ENCODE results near the gene SRXN1. TPM values are rescaled to one million over a fixed set of nuclear protein-coding genes. Genes with fewer than 3 reads are reported as not detected.

Gene SRXN1
- polyA plus RNA-seq, 2 of the 4 experiments (the other 2 are of a cell fraction) = 183 to 262 TPM

DNA sequence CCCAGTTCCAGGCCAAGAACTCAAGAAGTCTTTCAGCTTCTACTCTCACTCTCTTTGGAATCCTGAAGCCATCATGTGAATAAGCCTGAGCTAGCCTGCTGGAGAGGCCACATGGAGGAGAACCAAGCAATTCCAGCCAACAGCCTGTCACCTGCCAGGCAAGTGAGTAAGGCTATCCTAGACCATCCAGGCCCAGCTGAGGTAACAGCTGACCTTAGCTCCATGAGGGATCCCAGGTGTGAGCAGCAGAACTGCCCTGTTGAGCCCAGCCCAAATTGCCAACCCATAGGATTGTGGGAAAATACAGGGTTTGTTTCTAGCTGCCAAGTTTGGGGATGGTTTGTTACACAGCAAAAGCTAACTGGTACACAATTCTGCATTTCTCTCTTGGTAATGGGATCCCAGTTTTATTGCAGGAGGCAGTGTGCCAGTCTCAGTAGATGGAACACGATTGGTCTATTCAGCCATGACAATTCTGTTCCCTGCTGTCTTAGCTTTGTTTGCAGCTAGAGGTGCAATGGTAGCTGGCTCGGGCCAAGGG lies 5.5 kb downstream of the SRXN1 start:
- no peak for DNase-seq (ENCODE audit: low read depth in 1 of 2, low spot score in 1 of 2)
- TF ChIP-seq POLR2AphosphoS2 (conservative IDR thresholded peaks at IDR 0.05; ENCODE audit: low read length) (peak; percentile 18; the same call in 1 of the 2 replicates), KDM1A (IDR thresholded peaks at IDR 0.05; ENCODE audit: low read depth) (peak; percentile 64; the same call in 1 of the 2 replicates)
- TF ChIP-seq, protein P1, sequence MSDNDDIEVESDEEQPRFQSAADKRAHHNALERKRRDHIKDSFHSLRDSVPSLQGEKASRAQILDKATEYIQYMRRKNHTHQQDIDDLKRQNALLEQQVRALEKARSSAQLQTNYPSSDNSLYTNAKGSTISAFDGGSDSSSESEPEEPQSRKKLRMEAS (IDR thresholded peaks at IDR 0.05) = no peak
- H3K4me1 ChIP-seq = peaks cover 39% of the 10 kb centered on the region
- 89% methylated on average over 2 of the region's 2 CpGs for WGBS (ENCODE audit: missing lambda C conversion rate)
- H3K27ac ChIP-seq = no peak overlapping the region
- H3K4me3 ChIP-seq = no peak overlapping the region
- ChIA-PET CTCF (interaction anchor here (0.9 to 6.4 kb wide), 10 partner anchors 9 to 309 kb away, joined by 3 to 87 read pairs (median 8); no protein-coding TSS in a partner anchor), POLR2A (no interaction called here)
- FAIRE-seq = no peak
- H3K9me3 ChIP-seq = peaks cover 8% of the 10 kb centered on the region; the same call in 1 of the 3 replicates
- peak overlapping the region; percentile 8; the same call in 2 of the 3 replicates for H3K4me2 ChIP-seq
- ATAC-seq = no peak

DNA sequence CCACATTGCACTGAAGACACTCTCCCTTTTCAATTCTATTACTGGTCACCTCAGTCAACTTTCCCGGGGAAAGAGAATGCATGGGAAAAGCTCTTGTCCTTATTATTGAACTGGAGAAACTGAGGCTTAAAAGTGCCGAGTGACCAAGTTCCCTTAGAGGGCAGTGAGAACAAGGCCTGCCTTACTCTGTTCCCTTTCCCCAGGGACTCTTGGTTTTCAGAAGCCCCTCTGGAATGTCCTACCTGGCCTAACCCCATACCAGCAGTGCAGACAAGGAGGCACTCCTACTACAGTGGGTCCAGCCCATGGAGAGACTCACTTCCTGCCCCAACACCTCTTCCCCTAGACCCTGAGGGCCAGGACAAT lies 6.1 kb downstream of the SRXN1 start:
- POLR2A ChIA-PET = no interaction called here
- TF ChIP-seq POLR2AphosphoS2 (conservative IDR thresholded peaks at IDR 0.05; ENCODE audit: low read length) = peak; percentile 77; the same call in 1 of the 2 replicates
- peak; percentile 66; the same call in 1 of the 2 replicates for TF ChIP-seq TP53 (CRISPR knock-in tag; IDR thresholded peaks at IDR 0.05)
- no peak for TF ChIP-seq MAZ (IDR thresholded peaks at IDR 0.05; ENCODE audit: borderline replicate concordance, low read depth, low read length)
- TF ChIP-seq NFE2L2 (conservative IDR thresholded peaks at IDR 0.05; ENCODE audit: low read length) = no peak
- no peak for TF ChIP-seq CEBPB (IDR thresholded peaks at IDR 0.05)
- TF ChIP-seq HOXA7 (CRISPR knock-in tag; IDR thresholded peaks at IDR 0.05) = peak; percentile 4; the same call in 1 of the 2 replicates
- TF ChIP-seq RARB (CRISPR knock-in tag; IDR thresholded peaks at IDR 0.05) = peak; percentile 61; the same call in 1 of the 2 replicates
- WGBS (ENCODE audit: missing lambda C conversion rate) = 74% methylated on average over 2 of the region's 2 CpGs
- CTCF ChIA-PET = interaction anchor here (0.9 to 6.4 kb wide), 18 partner anchors 9 to 293 kb away, joined by 3 to 87 read pairs (median 14); no protein-coding TSS in a partner anchor
- H3K9me3 ChIP-seq = peaks cover 8% of the 10 kb centered on the region; the same call in 1 of the 3 replicates
- no peak for ATAC-seq
- peaks cover 39% of the 10 kb centered on the region for H3K4me1 ChIP-seq
- peak overlapping the region; percentile 8 for H3K4me2 ChIP-seq
- FAIRE-seq = peak; percentile 32
- 0 out of 6 replicates have a peak overlapping the region, but pooled peaks of 1 of the 2 experiments have one; percentile 12 for H3K27ac ChIP-seq
- DNase-seq (ENCODE audit: low read depth in 1 of 2, low spot score in 1 of 2) = no peak
- H3K4me3 ChIP-seq = no peak overlapping the region

DNA sequence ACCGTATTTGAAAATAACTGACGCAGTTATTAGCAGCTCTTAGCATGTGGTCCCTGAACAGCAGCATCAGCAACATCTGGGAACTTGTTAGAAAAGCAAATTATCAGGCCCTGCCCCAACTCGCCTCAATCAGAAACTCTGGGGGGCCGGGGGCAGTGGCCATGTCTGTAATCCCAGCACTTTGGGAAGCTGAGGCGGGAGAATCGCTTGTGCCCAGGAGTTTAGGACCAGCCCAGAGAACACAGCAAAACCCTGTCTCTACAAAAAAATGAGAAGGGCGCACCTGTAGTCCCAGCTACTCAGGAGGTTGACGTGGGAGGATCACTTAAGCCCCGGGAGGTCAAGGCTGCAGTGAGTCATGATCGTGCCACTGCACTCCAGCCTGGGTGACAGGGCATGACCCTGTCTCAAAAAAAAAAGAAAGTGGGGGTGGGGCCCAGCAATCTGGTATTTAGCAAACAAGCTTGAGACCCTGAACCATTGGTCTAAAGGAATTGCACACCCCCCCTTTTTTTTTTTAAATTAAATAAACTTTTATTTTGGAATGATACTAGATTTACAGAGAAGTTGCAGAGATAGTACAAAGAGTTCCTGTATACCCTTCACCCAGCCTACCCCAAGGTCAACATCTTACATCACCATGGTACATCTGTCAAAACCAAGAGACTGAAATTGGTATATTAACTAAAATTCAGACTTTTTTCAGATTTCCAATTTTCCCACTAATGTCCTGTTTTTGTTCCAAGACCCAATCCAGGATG lies 6.7 kb downstream of the SRXN1 start:
- Histone ChIP-seq H3K4me3 (no peak overlapping the region), H3K4me1 (peaks cover 33% of the 10 kb centered on the region), H3K27ac (peak overlapping the region in 1 of 2 experiments; percentile 50; a peak in 2 of 6 replicates), H3K9me3 (peaks cover 8% of the 10 kb centered on the region; the same call in 1 of the 3 replicates), H3K4me2 (peak overlapping the region; percentile 8)
- POLR2A ChIA-PET = no interaction called here
- 59% methylated on average over 10 of the region's 10 CpGs for WGBS (ENCODE audit: missing lambda C conversion rate)
- ATAC-seq (peak in 1 of 2 experiments; percentile 5; a peak in 4 of 6 replicates), DNase-seq (ENCODE audit: low read depth in 1 of 2, low spot score in 1 of 2) (peak in 1 of 2 experiments; percentile 63), FAIRE-seq (peak; percentile 46)
- CTCF ChIA-PET = interaction anchor here (0.6 to 6.4 kb wide), 74 partner anchors 8 to 369 kb away, joined by 3 to 87 read pairs (median 5); partner anchors contain the start of genes SCRT2 and SLC52A3
- 0 out of 2 replicates have a peak, but pooled peaks have one; percentile 65 for TF ChIP-seq ESRRA (IDR thresholded peaks at IDR 0.05; ENCODE audit: borderline replicate concordance, low read length)
- no peak for TF ChIP-seq RFX5 (IDR thresholded peaks at IDR 0.05)
- TF ChIP-seq MYC (IDR thresholded peaks at IDR 0.05; ENCODE audit: borderline replicate concordance, low read length) = no peak
- no peak for TF ChIP-seq CBX8 (IDR thresholded peaks at IDR 0.05)
- TF ChIP-seq MAFK (IDR thresholded peaks at IDR 0.05; ENCODE audit: partially characterized antibody) = peak; percentile 43
- no peak for TF ChIP-seq JUNB (IDR thresholded peaks at IDR 0.05)
- TF ChIP-seq ZNF302 (CRISPR knock-in tag; IDR thresholded peaks at IDR 0.05) = no peak
- TF ChIP-seq, protein P2, sequence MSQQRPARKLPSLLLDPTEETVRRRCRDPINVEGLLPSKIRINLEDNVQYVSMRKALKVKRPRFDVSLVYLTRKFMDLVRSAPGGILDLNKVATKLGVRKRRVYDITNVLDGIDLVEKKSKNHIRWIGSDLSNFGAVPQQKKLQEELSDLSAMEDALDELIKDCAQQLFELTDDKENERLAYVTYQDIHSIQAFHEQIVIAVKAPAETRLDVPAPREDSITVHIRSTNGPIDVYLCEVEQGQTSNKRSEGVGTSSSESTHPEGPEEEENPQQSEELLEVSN (IDR thresholded peaks at IDR 0.05; ENCODE audit: borderline replicate concordance, low read depth) = no peak
- no peak for TF ChIP-seq CHD2 (IDR thresholded peaks at IDR 0.05; ENCODE audit: low read length, partially characterized antibody)
- no peak for TF ChIP-seq CEBPB (IDR thresholded peaks at IDR 0.05)
- TF ChIP-seq SMC3 (IDR thresholded peaks at IDR 0.05) = no peak
- TF ChIP-seq, protein P3, sequence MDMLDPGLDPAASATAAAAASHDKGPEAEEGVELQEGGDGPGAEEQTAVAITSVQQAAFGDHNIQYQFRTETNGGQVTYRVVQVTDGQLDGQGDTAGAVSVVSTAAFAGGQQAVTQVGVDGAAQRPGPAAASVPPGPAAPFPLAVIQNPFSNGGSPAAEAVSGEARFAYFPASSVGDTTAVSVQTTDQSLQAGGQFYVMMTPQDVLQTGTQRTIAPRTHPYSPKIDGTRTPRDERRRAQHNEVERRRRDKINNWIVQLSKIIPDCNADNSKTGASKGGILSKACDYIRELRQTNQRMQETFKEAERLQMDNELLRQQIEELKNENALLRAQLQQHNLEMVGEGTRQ (IDR thresholded peaks at IDR 0.05) = no peak
- TF ChIP-seq JUN (IDR thresholded peaks at IDR 0.05) = no peak
- no peak for TF ChIP-seq EHF (CRISPR knock-in tag; IDR thresholded peaks at IDR 0.05)
- no peak for TF ChIP-seq RARB (CRISPR knock-in tag; IDR thresholded peaks at IDR 0.05)
- TF ChIP-seq KDM5A (IDR thresholded peaks at IDR 0.05) = no peak
- no peak for TF ChIP-seq KDM1A (IDR thresholded peaks at IDR 0.05; ENCODE audit: low read depth)
- no peak for TF ChIP-seq HMGXB4 (CRISPR knock-in tag; IDR thresholded peaks at IDR 0.05; ENCODE audit: borderline replicate concordance)
- TF ChIP-seq ZC3H11A (IDR thresholded peaks at IDR 0.05) = no peak
- TF ChIP-seq FOSB (CRISPR knock-in tag; IDR thresholded peaks at IDR 0.05) = no peak
- TF ChIP-seq EHMT2 (IDR thresholded peaks at IDR 0.05; ENCODE audit: low read depth) = no peak
- TF ChIP-seq POLR2AphosphoS2 (conservative IDR thresholded peaks at IDR 0.05; ENCODE audit: low read length) = no peak
- no peak for TF ChIP-seq HES2 (IDR thresholded peaks at IDR 0.05)

Measured in A549 (cell line).